ENCODE measurements around the gene PIM3.
A peak's percentile ranks its signal among the peaks of the same experiment; 100 is the strongest.

The PIM3 gene

DNA sequence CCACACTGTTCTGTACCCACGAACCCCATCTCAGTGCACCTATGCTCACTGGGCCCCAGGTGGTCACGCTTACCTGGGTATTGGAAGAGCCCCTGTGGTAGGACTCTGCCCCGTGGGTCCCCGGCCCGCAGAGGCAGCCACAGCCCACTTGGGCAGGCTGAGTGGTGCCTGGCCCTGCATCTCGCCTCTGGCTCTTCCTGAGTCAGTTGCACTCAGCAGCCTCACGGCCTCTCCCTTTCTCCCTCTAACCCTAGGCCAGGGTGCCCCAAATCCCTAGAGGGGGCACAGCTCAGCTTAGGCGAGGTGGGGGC lies 32.4 kb upstream of the PIM3 start:
- H3K4me3 ChIP-seq (ENCODE audit: low read depth, low read length) = no peak overlapping the region
- DNase-seq (ENCODE audit: low read depth) = no peak
- TF ChIP-seq, protein P1, sequence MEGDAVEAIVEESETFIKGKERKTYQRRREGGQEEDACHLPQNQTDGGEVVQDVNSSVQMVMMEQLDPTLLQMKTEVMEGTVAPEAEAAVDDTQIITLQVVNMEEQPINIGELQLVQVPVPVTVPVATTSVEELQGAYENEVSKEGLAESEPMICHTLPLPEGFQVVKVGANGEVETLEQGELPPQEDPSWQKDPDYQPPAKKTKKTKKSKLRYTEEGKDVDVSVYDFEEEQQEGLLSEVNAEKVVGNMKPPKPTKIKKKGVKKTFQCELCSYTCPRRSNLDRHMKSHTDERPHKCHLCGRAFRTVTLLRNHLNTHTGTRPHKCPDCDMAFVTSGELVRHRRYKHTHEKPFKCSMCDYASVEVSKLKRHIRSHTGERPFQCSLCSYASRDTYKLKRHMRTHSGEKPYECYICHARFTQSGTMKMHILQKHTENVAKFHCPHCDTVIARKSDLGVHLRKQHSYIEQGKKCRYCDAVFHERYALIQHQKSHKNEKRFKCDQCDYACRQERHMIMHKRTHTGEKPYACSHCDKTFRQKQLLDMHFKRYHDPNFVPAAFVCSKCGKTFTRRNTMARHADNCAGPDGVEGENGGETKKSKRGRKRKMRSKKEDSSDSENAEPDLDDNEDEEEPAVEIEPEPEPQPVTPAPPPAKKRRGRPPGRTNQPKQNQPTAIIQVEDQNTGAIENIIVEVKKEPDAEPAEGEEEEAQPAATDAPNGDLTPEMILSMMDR (IDR thresholded peaks at IDR 0.05; ENCODE audit: low read depth, low read length, missing control alignments) = no peak

DNA sequence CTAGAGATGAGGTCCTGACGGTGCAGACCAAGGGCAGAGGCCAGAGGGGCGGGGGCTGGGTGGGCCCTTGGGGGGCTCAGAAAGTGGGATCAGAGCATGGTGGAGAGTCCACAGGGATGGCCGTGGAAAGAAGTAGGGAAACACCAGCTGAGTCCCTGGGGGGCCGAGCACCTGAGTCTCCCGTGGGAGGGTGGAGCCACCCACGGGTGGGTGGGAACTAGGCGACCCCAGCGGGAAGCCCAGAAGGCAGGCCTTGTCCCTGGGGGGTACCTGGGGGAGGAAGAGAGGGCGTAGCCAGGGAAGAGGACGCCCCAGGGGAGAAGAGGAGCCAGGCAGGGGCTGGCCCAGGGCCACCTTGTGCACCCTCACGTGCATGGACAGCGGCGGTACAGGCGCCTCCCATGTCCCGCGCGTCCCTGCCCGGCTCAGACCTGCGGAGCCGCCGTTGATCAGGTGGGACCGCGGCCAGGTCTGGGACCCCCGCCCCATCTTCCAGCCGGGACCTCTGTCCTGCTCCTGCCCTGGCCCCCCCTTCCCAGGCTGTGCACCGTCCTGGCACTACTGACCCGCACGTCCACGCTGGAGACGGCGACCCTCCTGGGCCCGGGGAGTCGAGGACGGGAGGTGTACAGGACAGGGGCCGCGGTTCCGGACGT lies 31.9 kb upstream of the PIM3 start:
- TF ChIP-seq, protein P1 (IDR thresholded peaks at IDR 0.05; ENCODE audit: low read depth, low read length, missing control alignments) = no peak
- no peak overlapping the region for H3K4me3 ChIP-seq (ENCODE audit: low read depth, low read length)
- DNase-seq (ENCODE audit: low read depth) = no peak

DNA sequence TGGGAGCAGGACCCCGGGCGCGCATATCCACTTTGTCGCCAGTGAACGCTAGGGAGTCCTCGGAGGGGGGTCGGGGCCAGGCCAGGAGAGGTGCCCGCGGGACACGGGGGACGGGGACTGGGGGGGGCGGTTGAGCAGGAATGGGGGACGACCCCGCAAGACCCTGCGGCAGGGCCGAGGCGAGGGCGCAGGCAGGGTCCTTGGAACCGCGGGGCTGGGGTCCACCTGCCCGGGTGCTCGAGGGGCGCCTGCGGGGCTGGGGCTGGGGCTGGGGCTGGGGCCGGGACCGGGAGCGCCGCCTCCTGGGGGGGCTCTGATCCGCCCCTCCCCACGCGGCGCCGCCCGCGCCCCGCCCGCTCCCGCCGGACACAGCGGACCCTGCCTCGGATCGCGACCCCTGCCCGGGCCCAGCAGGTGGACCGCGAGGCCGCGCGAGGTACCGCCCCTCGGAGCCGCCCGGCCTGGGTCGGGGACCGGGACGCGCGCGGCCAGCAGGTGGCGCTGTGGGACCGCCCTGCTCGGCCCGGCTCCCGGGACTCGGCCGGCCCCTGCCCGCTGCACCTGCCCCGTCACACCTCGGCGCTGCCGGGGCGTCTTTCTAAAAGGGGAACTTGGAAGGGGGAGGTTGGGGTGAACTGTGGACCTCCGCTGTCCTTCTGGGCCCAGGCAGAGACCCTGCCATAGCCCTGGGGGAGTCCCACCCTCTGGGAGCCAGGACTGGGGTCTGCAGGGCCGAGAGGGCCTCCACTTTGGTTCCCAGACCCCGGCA lies 31.2 kb upstream of the PIM3 start:
- no peak overlapping the region for H3K4me3 ChIP-seq (ENCODE audit: low read depth, low read length)
- no peak for DNase-seq (ENCODE audit: low read depth)
- TF ChIP-seq, protein P1 (IDR thresholded peaks at IDR 0.05; ENCODE audit: low read depth, low read length, missing control alignments) = peak; percentile 72

DNA sequence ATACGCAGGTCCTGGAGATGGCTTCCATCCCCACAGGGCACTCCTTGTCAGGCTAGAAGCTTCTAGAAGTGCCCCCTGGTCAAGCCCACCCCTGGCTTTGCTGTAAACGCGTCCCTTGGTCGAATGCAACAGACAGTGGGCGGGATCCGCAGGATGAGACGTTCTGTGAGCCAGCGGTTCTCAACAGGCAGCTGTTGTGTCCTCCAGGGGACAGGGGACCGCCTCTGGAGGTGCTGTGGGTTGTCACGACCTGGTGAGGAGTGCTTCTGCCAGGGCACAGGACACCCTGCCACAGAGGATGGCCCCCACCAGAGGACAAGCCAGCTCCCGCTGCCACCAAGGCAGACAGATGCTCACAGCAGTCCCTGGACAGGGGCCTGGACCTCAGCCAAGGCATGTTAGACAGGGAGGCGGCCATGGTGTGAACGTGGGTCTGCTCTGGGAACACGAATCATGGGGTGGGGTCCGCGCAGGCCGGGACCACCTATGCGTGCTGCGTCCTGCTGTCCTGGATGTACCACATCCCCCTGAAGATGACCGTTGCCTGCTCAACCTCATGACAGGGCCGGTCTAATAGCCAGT lies 30.5 kb upstream of the PIM3 start:
- no peak for DNase-seq (ENCODE audit: low read depth)
- no peak overlapping the region for H3K4me3 ChIP-seq (ENCODE audit: low read depth, low read length)
- TF ChIP-seq, protein P1 (IDR thresholded peaks at IDR 0.05; ENCODE audit: low read depth, low read length, missing control alignments) = no peak

DNA sequence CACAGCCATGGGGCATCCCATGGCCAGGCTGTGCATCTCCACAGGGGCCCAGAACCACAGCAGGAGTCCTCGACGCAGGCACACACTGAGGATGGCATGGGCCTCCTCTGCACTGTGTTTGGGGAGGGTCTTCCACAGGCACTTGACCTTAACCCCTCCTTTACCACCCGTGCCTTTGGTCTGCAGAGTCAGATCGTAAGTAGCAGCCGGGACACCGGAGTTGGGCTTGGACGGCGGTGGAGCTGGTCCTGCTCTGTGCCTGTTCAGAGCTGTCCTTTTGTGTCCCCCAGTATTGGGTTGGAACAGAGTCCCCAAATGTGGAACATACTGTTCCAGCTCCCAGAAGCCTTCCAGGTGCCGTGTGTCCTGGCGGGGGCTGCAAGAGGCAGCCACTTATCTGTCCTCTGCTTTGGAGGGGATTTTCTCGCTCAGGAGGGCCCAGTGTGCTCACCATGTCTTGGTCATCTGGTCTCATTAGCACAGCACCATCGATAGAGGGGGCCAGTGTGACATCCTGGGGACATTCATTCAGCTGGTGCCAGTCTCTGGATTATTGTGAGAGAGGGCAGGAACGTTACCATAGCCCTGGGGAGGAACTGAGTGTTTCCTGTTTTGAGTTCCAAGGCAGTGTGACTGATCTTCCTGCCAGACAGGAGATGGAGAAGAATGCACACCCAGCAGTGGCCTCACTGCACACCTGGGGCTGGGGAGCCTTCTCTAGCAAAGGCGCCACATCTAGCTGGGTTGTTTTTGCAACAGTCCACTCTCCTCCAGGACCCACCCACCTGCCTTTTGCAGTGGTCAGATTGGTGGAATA lies 29.8 kb upstream of the PIM3 start:
- H3K4me3 ChIP-seq (ENCODE audit: low read depth, low read length) = no peak overlapping the region
- TF ChIP-seq, protein P1 (IDR thresholded peaks at IDR 0.05; ENCODE audit: low read depth, low read length, missing control alignments) = peak; percentile 75
- DNase-seq (ENCODE audit: low read depth) = no peak

DNA sequence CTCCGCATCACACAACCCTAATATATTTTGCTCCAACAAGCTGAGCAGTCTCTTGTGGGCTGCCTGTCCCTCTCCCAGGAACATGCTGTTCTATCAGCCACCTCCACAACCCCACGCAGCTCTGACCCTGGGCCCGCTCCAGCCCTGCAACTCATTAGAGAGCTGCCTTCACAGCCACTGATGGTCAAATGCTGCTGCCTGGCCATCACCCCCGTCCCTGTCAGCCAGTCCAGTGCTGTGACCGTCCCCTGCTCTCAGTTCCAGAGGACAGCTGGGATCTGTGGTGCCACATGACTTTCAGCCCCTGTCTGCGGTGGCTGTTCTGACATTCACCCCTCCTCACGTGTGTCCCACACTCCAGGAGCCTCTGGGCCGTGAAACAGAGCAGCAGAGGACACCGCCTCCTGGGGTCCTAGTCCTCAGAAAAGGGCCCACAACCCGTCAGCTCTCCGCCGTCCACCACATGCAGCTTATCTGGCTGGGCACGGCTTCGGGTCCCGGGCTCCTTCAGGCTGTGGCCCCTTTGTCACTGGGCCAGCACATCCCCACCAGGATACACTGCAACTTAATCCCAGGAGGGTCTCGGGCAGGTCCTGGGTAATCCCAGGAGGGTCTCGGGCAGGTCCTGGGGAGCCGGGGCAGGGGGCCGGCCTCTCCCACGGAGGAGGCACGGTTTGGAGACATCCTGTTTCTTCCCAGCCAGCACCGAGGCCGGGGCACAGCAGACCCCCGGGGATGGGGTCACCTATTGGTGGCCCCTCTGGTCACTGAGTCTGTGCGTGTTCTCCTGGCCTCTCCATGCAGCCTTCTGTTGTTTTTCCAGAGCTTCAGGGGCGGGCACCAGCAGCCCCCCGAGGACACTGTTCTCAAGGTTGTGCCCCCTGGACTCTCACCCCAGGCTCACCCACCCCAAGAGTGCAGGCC lies 27.1 kb upstream of the PIM3 start:
- no peak for DNase-seq (ENCODE audit: low read depth)
- peak overlapping the region; percentile 78 for H3K4me3 ChIP-seq (ENCODE audit: low read depth, low read length)
- TF ChIP-seq, protein P1 (IDR thresholded peaks at IDR 0.05; ENCODE audit: low read depth, low read length, missing control alignments) = no peak
